GM20000 (cell line): ENCODE results near the gene AK5.
A peak's percentile ranks its signal among the peaks of the same experiment; 100 is the strongest.

Experiments
- DNase-seq: peaks from one replicate; pipeline ENCODE4 v3.0.0; 2012; ENCODE audit warnings: low spot score
- TF ChIP-seq, protein P1 (sequence below): IDR thresholded peaks from 2 replicates; pipeline ENCODE4 v1.5.1; 2012; ENCODE audit warnings: mild to moderate bottlenecking, control low read depth; ENCODE audit errors: extremely low read depth, missing control alignments

Gene AK5

DNA sequence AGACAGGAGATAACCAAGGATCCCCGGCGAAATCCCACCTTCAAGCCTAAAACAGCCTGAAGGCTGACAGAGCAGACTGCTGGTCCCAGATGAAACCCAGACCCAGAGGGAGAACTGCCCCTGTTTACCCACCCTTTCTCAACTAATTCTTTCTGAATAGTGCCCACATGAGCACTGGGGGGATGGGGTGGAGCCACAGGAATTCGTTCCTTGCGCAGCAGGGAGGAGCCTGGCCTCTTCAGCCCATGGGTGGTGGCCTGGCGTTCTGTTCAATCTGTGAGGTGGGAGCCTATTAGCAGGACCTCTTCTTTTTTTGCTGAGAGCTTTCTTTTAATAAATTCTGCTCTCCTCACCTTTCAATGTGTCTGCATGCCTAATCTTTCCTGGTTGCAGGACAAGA is 6.6 kb upstream of the AK5 start:
- no peak for DNase-seq
- TF ChIP-seq, protein P1, sequence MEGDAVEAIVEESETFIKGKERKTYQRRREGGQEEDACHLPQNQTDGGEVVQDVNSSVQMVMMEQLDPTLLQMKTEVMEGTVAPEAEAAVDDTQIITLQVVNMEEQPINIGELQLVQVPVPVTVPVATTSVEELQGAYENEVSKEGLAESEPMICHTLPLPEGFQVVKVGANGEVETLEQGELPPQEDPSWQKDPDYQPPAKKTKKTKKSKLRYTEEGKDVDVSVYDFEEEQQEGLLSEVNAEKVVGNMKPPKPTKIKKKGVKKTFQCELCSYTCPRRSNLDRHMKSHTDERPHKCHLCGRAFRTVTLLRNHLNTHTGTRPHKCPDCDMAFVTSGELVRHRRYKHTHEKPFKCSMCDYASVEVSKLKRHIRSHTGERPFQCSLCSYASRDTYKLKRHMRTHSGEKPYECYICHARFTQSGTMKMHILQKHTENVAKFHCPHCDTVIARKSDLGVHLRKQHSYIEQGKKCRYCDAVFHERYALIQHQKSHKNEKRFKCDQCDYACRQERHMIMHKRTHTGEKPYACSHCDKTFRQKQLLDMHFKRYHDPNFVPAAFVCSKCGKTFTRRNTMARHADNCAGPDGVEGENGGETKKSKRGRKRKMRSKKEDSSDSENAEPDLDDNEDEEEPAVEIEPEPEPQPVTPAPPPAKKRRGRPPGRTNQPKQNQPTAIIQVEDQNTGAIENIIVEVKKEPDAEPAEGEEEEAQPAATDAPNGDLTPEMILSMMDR = no peak

DNA sequence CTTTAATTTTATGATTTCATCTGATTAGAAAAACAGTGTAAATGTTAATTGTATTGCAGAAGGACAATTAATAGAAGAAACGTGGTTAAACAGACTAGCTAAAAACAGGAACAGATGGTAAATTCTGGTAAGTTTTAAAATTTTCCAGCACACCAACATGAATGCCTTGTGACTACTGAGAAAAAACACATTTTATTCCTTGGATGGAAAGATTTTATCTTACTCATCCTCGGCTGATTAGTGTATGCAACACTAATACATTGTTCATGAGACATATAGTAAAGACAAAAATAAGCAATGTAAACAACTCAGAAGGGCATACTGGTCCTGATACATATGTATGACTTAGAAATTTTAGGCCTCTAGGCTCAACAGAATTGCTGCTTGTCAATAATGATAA is 4.9 kb upstream of the AK5 start:
- TF ChIP-seq, protein P1 = no peak
- no peak for DNase-seq

DNA sequence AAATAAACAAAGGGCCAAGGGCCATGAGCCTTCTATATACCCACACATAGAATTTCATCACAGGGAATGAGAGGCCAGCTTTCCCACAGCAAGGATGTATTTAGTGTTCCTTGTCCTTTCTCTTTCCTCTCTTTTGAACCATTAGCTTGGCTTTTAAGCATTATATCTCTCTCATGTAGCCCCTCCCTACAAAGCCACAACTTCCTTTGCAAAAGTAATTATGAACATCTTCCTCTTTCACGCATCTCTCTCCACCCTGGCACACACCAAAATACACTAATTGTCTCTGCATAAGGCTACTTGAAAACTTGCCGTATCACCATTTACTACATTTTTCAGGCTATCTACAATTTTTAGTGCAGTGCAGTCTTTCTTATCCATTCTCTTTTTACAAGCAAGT is 1.9 kb upstream of the AK5 start:
- DNase-seq = no peak

DNA sequence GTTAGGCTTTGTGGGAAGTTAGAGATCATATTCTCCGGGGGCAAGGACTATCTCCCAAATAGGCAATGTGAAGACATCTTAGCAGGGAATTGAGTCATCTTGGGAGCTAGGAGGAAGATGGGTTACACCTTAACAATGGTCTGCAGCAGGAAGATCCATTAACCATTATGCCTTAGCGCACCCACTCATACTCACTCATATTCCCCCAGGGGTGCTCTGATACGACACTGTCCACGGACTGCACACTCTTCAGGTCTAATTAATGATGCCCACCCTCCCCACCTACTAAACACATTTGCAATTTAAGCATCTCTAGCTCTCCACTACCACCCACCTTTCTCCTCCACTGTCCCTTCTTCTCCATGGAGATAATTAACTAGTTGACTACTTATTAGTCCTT is 857 bp upstream of the AK5 start:
- no peak for DNase-seq
- TF ChIP-seq, protein P1 = no peak

More for the DNA sequence above, 1.9 kb upstream of the AK5 start:
- TF ChIP-seq, protein P1 = no peak

DNA sequence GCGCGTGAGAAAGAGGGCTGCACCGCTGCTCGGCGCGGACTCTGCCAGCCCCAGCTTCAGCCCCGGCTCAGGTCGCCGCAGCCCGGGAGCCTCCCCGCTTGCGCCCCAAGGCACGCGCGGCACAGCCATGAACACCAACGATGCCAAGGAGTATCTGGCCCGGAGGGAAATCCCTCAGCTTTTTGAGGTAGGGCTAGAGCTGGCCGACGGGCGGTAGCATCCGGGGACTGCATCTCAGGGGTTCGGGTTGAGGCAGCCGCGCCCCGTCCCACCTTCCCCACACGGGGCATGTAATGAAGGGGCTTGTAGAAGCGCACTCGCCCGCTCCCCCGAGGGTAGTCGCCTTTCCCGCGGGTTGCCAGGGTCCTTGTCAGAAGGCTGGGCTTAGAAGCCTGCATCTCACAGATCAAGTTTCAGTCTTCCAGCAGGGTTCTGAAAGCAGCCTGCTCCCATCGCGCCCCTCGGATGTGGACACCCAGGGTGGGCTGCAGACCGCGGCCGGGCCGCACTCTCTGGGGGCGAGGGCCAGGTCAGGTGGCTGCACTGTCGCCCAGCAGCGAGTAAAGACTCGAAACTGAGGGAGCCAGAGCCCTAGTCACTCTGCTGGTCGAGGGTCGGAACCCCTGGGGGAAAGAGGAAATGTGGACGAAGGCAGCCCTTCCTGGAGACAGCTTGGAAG is 507 bp downstream of the AK5 start:
- DNase-seq = peak; percentile 25
- TF ChIP-seq, protein P1 = no peak

DNA sequence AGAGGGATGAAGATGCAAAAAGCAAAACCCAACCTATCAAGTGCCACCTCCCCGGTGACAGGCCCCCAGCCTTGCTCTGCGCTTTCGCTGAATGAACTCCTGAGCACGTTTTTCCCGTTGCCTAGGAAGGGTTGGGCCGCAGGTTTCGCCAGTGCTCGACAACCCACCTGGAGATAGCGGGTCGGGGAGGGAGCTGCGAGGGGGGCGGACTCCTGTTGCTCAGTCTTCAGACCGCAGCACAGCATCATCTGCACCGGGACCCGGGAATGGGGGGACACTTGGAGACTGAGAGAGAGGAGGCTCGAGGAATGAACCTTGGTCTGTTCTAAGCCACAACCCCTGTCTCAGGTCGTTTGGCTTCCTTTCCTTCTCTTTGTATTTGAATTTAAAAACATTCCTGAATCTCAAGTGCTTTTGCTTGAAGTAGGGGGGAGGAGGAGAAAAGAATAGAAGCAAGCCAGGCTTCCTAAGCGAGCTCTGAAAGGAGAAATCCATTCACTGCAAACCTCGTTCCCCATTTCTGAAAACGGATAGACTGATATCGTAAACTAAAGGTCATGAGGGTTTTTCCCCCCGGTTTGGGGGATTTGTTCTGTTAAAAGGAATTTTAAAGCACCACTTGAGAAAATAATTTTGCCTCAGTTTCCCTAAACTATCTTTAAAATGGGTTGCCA is 1.2 kb downstream of the AK5 start:
- peak; percentile 25 for DNase-seq
- TF ChIP-seq, protein P1 = no peak

DNA sequence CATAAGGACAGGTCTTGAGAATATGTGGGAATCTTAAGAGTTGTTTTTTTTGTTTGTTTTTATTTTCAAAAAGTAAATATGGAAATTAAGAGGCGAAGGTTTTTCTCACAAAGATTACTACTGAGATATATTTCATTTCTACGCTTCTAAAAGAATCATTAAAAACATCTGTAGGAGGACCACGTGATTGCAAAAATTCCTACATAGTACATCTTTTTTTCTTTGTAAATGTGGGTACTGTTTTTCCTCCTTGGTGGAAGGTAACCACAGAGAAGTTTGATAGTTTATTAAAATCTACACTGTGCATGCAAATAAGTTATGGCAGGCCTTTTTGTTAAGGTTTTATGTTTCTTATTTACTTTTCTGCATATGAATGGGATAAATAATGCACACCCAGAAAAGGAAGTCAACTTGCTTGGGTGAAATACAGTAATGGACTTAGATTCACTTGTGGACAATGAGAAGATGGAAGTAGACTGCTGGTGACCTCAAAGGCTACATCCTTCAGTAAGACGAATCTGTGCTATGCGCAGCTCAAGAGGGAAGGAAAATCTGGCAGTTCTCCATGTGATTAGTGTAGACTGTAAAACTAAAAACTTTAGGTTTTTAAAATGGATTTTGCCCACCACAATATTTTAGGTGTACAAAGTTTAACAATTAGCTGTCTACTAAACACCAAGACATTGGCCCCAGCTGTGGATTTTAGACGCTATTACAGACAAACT is 2.0 kb downstream of the AK5 start:
- DNase-seq = no peak
- TF ChIP-seq, protein P1 = no peak
